Activated CD4-positive, alpha-beta T cell treated with anti-CD3 and anti-CD28 coated beads, Interleukin-2, amount 50 U/mL, for 24 hours (primary cell): ENCODE results near the gene APOL6.
A peak's percentile ranks its signal among the peaks of the same experiment; 100 is the strongest.
"Not testable (repeated sequence)": the region's sequence is repeated elsewhere in the genome, so short reads cannot be mapped to it uniquely, and the experiment has no call there.

Experiments used
- DNase-seq, 2 donors: peaks; one replicate each; pipeline ENCODE4 v3.0.0-alpha.2; 2020; ENCODE audit warnings: low read depth in 1 of 2, low spot score in 1 of 2

APOL6 gene

DNA sequence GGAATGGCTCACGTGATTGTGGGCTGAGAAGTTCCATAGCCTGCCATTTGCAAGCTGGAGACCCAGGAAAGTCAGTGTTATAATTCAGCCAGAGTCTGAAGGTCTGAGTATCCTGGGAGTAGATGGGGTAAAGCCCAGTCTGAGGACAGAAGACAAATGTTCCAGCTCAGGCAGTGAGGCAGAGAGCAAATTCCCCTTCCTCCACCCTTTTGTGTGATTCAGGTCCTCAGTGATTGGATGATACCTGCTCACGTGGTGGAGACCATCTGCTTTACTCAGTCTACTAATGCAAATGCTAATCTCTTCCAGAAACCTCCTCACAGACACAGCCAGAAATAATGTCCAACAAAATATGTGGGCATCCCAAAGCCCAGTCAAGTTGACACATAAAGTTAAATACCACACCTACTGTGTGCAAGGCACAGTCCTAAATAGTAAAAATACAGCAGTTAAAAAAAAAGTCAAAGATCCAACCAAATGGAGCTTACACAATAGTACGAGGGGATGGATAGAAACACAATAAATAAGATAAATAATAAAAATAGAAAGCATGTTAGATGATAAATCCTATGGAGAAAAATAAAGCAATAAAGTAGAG lies 13.2 kb upstream of the APOL6 start:
- DNase-seq, result no peak

DNA sequence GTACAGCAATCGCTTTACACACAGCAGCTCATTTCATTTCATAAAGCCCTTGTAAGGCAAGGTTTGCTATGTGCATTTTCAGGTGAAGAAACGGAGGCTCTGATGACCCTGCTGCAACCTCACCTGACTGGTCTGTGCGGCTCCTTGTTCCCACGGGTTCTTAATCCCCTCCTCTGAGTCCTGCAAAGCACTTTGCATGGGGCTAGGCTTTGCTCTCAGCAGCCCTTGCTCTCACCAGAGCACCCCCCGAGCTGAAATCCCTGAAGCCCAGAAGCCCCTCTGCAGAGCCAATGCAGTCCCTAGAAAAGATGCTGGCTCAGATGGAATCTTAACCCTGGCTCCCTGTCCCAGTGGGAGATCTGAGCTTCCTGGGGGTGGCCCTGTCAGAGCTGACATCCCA lies 11.0 kb upstream of the APOL6 start:
- no peak for DNase-seq

GRCh38 chr22:35638001-35638400 lies 10.2 kb upstream of the APOL6 start:
- no peak for DNase-seq

- no peak for DNase-seq
Observed at GRCh38 chr22:35638410-35638809, 9.8 kb upstream of the APOL6 start.

GRCh38 chr22:35641494-35642120 lies 6.6 kb upstream of the APOL6 start:
- DNase-seq, result no peak

- no peak for DNase-seq
Observed at GRCh38 chr22:35642305-35642741, 5.9 kb upstream of the APOL6 start.

GRCh38 chr22:35643991-35644390 lies 4.3 kb upstream of the APOL6 start:
- no peak for DNase-seq

DNA sequence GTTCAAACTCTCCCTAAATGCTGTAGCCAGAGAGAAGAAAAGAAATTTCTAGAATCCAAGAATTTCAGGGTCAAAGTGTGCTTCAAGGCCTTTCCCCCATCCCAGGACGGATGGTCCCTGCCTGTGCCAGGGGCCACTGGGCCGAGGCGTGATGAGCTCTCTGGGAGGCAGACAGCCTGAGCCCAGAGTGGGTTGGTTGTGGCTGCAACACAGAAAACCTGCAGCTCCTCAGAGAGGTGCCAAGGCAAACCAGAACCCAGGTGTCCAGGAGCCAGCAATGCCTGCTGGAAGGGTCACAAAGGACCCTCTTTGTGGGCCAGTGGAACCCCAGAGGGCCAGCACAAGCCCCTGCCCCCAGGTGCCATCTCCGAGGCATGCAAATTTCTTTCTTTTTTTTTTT lies 2.6 kb upstream of the APOL6 start:
- DNase-seq, result no peak

GRCh38 chr22:35649026-35649553 lies 844 bp downstream of the APOL6 start:
- no peak for DNase-seq

DNA sequence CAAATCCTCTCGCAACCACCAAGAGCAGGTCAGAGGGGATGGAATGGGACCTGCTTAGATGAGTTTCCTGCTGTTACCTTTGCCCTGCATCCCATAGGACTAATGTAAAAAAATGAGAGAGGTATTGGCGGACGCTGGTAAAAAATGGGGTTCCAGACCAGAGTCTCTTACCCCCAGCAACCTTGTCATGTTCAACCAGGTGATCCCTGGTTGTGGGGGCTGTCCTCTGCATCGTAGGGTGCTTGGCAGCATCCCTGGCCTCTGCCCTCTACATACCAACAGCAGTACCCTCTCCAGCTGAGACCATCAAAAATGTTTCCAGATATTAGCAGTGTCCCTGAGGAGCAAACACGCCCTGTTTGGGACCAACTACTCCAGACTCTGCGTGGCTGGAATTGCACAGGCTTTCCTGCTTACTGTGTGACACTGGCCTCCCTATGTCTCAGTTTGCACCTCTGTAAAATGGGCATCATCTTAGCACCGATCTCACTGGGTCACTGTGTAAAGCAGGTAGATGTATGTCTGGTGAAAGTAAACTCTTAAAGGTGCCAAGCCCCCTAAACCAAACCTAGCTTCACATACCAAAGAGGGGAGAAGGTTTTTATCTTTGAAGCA lies 1.5 kb downstream of the APOL6 start:
- DNase-seq, result no peak

GRCh38 chr22:35651085-35651484 lies 2.8 kb downstream of the APOL6 start:
- no peak for DNase-seq

DNA sequence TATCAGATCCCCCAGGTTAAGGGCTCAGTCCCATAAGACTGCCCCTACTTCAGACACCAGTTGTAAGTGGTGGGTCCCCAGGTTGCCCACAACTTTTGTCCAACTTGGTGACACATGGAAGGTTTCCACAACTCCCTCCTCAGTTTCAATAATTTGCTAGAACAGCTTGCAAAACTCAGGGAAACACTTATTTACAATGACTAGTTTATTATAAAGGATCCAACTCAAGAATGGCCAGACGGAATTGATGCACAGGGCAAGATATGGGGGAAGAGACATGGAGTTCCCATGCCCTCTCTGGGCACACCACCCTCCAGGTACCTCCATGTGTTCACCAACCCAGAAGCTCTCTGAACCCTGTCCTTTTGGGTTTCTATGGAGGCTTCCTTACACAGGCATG lies 5.6 kb downstream of the APOL6 start:
- no peak for DNase-seq

DNA sequence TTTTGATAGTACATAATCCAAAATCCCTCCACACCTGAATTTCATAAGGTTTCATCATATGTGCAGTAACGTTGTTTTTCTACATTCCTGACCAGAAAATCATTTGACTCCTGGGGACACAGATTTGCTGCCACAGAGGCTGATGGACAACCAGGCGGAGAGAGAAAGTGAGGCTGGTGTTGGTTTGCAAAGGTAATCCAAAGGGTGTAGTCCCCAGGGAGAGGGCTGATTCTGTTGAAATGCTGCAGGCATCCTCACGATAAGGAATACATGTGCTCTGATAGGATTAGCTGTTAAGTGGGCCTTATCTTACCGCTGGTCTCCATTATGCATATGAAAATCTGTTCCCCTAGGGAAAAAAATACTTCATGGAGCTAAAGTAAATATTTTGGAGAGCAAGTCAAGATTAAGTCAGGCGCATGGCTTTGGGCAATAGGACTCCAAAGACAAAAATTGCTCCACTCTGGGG lies 8.1 kb downstream of the APOL6 start:
- no peak for DNase-seq

- no peak for DNase-seq
Observed at GRCh38 chr22:35657571-35658312, 9.5 kb downstream of the APOL6 start.

- peak in 1 of 2 donors; percentile 45 for DNase-seq
Observed at GRCh38 chr22:35660291-35661127, 12.3 kb downstream of the APOL6 start.

DNA sequence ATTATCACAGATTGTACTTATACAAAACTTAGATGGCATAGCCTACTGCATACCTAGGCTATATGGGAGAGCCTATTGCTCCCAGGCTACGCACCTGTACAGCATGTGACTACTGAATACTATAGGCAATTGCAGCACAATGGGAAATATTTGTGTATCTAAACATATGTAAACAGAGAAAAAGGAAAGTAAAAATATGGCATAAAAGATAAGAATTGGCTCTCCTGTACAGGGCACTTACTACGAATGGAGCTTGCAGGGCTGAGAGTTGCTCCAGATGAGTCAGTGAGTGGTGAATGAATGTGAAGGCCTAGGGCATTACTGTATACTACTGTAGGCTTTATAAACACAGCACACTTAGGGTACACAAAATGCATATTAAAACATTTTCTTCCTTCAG lies 13.2 kb downstream of the APOL6 start:
- DNase-seq, result no peak

GRCh38 chr22:35662914-35663313 lies 14.7 kb downstream of the APOL6 start:
- no peak for DNase-seq

- DNase-seq, result no peak
Observed at GRCh38 chr22:35663371-35663770, 15.1 kb downstream of the APOL6 start.

DNA sequence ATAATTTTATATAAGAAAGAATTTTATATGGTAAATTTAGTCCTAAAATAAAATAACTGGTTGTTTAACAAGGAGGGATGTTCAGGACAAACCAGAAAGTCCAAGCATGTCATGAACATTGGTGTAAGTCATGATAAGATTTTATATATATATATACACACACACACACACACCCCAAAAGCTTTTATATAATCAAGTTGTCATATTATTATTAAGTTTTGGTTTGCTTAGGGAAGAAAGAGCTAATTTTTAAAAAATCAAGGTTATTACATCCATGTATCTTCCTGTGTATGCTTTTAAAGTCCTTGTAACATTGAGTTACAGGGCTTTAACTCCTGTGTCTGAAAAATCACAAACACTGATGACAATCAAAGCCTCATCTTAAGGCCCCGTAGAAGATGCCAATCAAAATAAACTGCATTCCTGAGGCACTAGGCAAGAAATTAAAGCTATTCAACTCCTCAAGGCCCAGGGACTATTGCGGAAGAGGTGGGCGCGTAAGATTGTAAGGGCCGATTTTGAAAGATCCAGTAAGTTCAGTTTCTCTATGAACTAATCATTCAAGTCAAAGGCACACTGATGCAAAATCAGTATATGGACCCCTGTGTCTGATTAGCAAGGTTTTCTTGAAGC lies 16.8 kb downstream of the APOL6 start:
- DNase-seq, result no peak

- DNase-seq, result not testable (repeated sequence)
Observed at GRCh38 chr22:35666699-35667098, 18.5 kb downstream of the APOL6 start.
